Stimulated activated CD4-positive, alpha-beta T cell treated with anti-CD3 and anti-CD28 coated beads, Interleukin-15, amount 100 ng/mL, for 48 hours (primary cell): ENCODE results near the gene APOD.
"Not testable (repeated sequence)": the region's sequence is repeated elsewhere in the genome, so short reads cannot be mapped to it uniquely, and the experiment has no call there.

Experiments used
- DNase-seq, 2 donors: peaks; one replicate each; pipeline ENCODE4 v3.0.0-alpha.2; 2020; ENCODE audit warnings: low read depth in 2 of 2

APOD gene

GRCh38 chr3:195617784-195618659, 34.3 kb upstream of the APOD start:
- not testable (repeated sequence) for DNase-seq

GRCh38 chr3:195617134-195617533, 33.4 kb upstream of the APOD start:
- not testable (repeated sequence) for DNase-seq

GRCh38 chr3:195616681-195617080, 32.9 kb upstream of the APOD start:
- no peak for DNase-seq

- DNase-seq, result not testable (repeated sequence)
Observed at GRCh38 chr3:195615952-195616537, 32.3 kb upstream of the APOD start.

- DNase-seq, result not testable (repeated sequence)
Observed at GRCh38 chr3:195614672-195615504, 31.1 kb upstream of the APOD start.

- no peak for DNase-seq
Observed at GRCh38 chr3:195613468-195614069, 29.8 kb upstream of the APOD start.

GRCh38 chr3:195612075-195612800, 28.5 kb upstream of the APOD start:
- no peak for DNase-seq

GRCh38 chr3:195609229-195609628, 25.5 kb upstream of the APOD start:
- no peak for DNase-seq

GRCh38 chr3:195601785-195602184, 18.0 kb upstream of the APOD start:
- not testable (repeated sequence) for DNase-seq

- DNase-seq, result no peak
Observed at GRCh38 chr3:195601382-195601781, 17.6 kb upstream of the APOD start.

- DNase-seq, result not testable (repeated sequence)
Observed at GRCh38 chr3:195599926-195600325, 16.2 kb upstream of the APOD start.

GRCh38 chr3:195599516-195599915, 15.8 kb upstream of the APOD start:
- DNase-seq, result not testable (repeated sequence)

GRCh38 chr3:195597848-195598247, 14.1 kb upstream of the APOD start:
- no peak for DNase-seq

- DNase-seq, result no peak
Observed at GRCh38 chr3:195597229-195597628, 13.5 kb upstream of the APOD start.

GRCh38 chr3:195596765-195597171, 13.0 kb upstream of the APOD start:
- no peak for DNase-seq

- no peak for DNase-seq
Observed at GRCh38 chr3:195595785-195596531, 12.2 kb upstream of the APOD start.

GRCh38 chr3:195591852-195592251, 8.1 kb upstream of the APOD start:
- no peak for DNase-seq

GRCh38 chr3:195591220-195591619, 7.5 kb upstream of the APOD start:
- no peak for DNase-seq

- not testable (repeated sequence) for DNase-seq
Observed at GRCh38 chr3:195590381-195590780, 6.6 kb upstream of the APOD start.

- not testable (repeated sequence) for DNase-seq
Observed at GRCh38 chr3:195589796-195590195, 6.1 kb upstream of the APOD start.
